ENCODE data around the gene OR10H3.
"Not testable (repeated sequence)": the region's sequence is repeated elsewhere in the genome, so short reads cannot be mapped to it uniquely, and the experiment has no call there.

The OR10H3 gene

DNA sequence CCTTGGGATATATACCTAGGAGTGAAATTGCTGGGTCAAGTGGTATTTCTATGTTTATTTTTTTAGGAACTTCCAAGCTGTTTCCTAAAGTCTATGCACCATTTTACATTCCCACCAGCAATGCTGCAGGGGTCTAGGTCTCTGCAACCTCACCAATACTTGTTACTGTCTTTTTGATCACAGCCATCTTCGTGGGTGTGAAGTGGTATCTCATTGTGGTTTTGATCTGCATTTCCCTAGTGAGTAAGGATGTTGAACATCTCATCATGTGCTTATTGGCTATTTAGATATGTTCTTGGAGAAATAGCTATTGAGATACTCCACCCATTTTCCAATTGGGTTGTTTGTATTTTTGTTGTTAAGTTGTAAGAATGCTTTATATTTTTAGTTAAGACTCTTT, 7.2 kb upstream of the OR10H3 start:
- H3K36me3 ChIP-seq (ENCODE audit: control insufficient read depth in 2 of 2, insufficient read depth in 2 of 2, low read length in 2 of 2): no peaks in the 10 kb centered on the region
- no peaks in the 10 kb centered on the region for H3K9me3 ChIP-seq (ENCODE audit: control insufficient read depth in 2 of 2, low read length in 2 of 2)
- H3K4me1 ChIP-seq (ENCODE audit: control insufficient read depth in 2 of 2, insufficient read depth in 2 of 2, low read length in 2 of 2): no peaks in the 10 kb centered on the region
- no peak overlapping the region for H3K27ac ChIP-seq (ENCODE audit: low read depth in 2 of 2, low read length in 2 of 2)
- H3K27me3 ChIP-seq (ENCODE audit: control insufficient read depth in 2 of 2, insufficient read depth in 2 of 2, low read length in 2 of 2): peaks cover 0 to 5% of the 10 kb centered on the region in 2 donors
- H3K9ac ChIP-seq (ENCODE audit: low read depth in 1 of 2, low read length in 2 of 2): no peak overlapping the region
- H3K4me3 ChIP-seq (ENCODE audit: low read length in 2 of 2): no peak overlapping the region

DNA sequence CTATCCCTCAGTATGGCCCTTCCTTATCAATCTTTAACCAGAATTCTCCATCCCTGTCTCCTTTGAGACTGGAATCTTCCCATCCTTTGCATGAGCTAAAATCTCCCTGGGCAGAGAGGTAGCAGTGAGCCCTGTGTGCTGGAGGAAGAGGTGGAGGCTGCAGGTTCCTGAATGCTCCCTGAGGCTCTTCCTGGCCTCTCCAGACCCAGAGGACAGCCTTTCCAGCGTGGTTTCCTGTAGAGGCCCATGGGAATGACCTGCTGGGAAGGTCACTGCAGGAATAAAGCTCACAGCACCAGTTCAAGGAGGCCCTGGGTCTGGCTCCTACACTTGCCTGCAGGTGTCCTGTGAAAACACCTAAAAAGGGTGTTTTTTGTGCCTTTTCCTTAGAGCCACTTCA, 5.4 kb upstream of the OR10H3 start:
- Histone ChIP-seq H3K4me3 (ENCODE audit: low read length in 2 of 2) (no peak overlapping the region), H3K36me3 (ENCODE audit: control insufficient read depth in 2 of 2, insufficient read depth in 2 of 2, low read length in 2 of 2) (no peaks in the 10 kb centered on the region), H3K27ac (ENCODE audit: low read depth in 2 of 2, low read length in 2 of 2) (no peak overlapping the region)

DNA sequence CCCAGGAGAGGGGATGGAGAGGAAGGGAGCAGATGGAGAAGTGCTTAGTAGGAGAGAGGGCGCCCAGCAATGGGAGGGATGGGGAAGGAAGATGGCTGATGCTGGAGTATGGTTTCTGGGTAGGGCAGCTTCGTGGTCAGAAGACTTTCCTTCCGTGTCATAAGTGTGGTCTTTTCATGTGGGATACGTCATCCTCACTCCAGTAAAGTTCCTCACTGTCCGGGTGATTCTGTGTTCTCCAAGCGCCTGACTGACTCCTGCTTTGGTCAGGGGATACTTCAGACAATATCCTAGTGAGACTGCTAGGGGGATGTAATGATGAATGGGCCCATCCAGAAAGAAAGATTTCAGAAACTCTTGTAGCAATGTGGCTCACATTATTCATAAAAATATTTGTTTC, 3.9 kb upstream of the OR10H3 start:
- H3K36me3 ChIP-seq (ENCODE audit: control insufficient read depth in 2 of 2, insufficient read depth in 2 of 2, low read length in 2 of 2): no peaks in the 10 kb centered on the region
- H3K9ac ChIP-seq (ENCODE audit: low read depth in 1 of 2, low read length in 2 of 2): no peak overlapping the region
- no peaks in the 10 kb centered on the region for H3K4me1 ChIP-seq (ENCODE audit: control insufficient read depth in 2 of 2, insufficient read depth in 2 of 2, low read length in 2 of 2)
- no peak overlapping the region for H3K27ac ChIP-seq (ENCODE audit: low read depth in 2 of 2, low read length in 2 of 2)
- H3K27me3 ChIP-seq (ENCODE audit: control insufficient read depth in 2 of 2, insufficient read depth in 2 of 2, low read length in 2 of 2): no peaks in the 10 kb centered on the region
- no peaks in the 10 kb centered on the region for H3K9me3 ChIP-seq (ENCODE audit: control insufficient read depth in 2 of 2, low read length in 2 of 2)
- no peak overlapping the region for H3K4me3 ChIP-seq (ENCODE audit: low read length in 2 of 2)

More for the DNA sequence above, 5.4 kb upstream of the OR10H3 start:
- no peaks in the 10 kb centered on the region for H3K4me1 ChIP-seq (ENCODE audit: control insufficient read depth in 2 of 2, insufficient read depth in 2 of 2, low read length in 2 of 2)
- no peaks in the 10 kb centered on the region for H3K9me3 ChIP-seq (ENCODE audit: control insufficient read depth in 2 of 2, low read length in 2 of 2)
- no peaks in the 10 kb centered on the region for H3K27me3 ChIP-seq (ENCODE audit: control insufficient read depth in 2 of 2, insufficient read depth in 2 of 2, low read length in 2 of 2)
- H3K9ac ChIP-seq (ENCODE audit: low read depth in 1 of 2, low read length in 2 of 2): no peak overlapping the region

DNA sequence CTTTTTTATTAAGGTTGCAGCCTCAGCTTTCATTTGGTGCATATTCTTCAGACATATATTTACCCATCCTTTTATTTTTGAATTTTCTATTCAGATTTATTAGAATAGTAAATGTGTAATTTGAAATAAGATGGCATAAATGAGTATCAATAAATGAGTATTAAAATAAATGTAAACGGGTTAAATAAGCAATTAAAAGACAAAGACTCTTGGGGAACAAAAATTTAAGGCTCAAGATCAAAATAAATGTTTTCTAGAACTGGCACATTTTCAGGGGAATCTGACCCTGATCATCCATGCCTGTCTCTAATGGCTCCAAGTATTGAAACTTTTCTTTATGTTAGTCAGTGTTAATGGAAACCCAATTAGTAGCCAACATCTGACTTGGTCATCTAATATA, 3.0 kb downstream of the OR10H3 start:
- no peak overlapping the region for H3K27ac ChIP-seq (ENCODE audit: low read depth in 2 of 2, low read length in 2 of 2)

DNA sequence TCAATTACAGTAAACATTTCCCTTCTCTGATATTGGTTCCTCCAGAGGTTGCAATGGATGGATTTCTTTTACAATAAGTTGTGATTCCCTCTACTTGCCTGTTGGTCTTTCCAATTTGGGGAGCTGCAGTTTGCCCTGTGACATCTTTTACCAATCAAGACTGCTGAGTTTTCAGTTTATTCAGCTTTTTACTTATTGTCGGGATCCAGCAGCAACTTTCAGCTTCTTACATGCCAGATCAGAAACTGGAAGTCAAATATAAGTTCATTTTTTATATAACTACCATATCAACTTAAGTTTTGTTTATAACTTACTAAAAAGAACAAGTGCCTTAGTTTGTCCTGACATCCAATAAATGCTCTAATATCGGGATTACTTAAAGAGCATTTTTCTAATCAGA, 10.5 kb downstream of the OR10H3 start:
- Histone ChIP-seq H3K9ac (ENCODE audit: low read depth in 1 of 2, low read length in 2 of 2) (no peak overlapping the region), H3K4me1 (ENCODE audit: control insufficient read depth in 2 of 2, insufficient read depth in 2 of 2, low read length in 2 of 2) (no peaks in the 10 kb centered on the region), H3K36me3 (ENCODE audit: control insufficient read depth in 2 of 2, insufficient read depth in 2 of 2, low read length in 2 of 2) (no peaks in the 10 kb centered on the region), H3K27ac (ENCODE audit: low read depth in 2 of 2, low read length in 2 of 2) (no peak overlapping the region), H3K4me3 (ENCODE audit: low read length in 2 of 2) (no peak overlapping the region), H3K27me3 (ENCODE audit: control insufficient read depth in 2 of 2, insufficient read depth in 2 of 2, low read length in 2 of 2) (peaks cover 5 to 16% of the 10 kb centered on the region in 2 donors), H3K9me3 (ENCODE audit: control insufficient read depth in 2 of 2, low read length in 2 of 2) (no peaks in the 10 kb centered on the region)

More for the DNA sequence above, 3.0 kb downstream of the OR10H3 start:
- H3K4me1 ChIP-seq (ENCODE audit: control insufficient read depth in 2 of 2, insufficient read depth in 2 of 2, low read length in 2 of 2): no peaks in the 10 kb centered on the region
- no peak overlapping the region for H3K9ac ChIP-seq (ENCODE audit: low read depth in 1 of 2, low read length in 2 of 2)
- H3K36me3 ChIP-seq (ENCODE audit: control insufficient read depth in 2 of 2, insufficient read depth in 2 of 2, low read length in 2 of 2): no peaks in the 10 kb centered on the region
- H3K4me3 ChIP-seq (ENCODE audit: low read length in 2 of 2): no peak overlapping the region
- peaks cover 0 to 5% of the 10 kb centered on the region in 2 donors for H3K9me3 ChIP-seq (ENCODE audit: control insufficient read depth in 2 of 2, low read length in 2 of 2)
- no peaks in the 10 kb centered on the region for H3K27me3 ChIP-seq (ENCODE audit: control insufficient read depth in 2 of 2, insufficient read depth in 2 of 2, low read length in 2 of 2)

DNA sequence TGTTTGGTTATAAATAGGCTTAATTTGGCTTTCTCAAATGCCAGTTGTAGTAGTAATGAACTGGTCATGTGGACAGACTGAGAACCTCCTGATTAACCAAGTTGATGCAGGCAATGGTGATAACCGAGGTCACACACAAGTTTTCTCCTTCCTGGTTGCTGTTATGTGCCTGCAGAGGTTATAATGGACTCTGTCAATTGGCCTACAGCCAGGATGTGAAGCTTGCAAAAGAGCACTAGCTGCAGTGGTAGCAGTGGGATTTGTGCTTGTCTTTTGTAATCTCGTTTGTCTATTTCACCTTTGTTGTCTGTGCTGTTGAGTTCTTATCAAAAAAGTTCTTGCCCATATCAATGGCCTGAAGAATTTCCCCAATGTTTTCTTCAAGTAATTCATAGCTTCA, 20.6 kb downstream of the OR10H3 start:
- Histone ChIP-seq H3K9ac (ENCODE audit: low read depth in 1 of 2, low read length in 2 of 2) (no peak overlapping the region), H3K36me3 (ENCODE audit: control insufficient read depth in 2 of 2, insufficient read depth in 2 of 2, low read length in 2 of 2) (no peaks in the 10 kb centered on the region), H3K4me1 (ENCODE audit: control insufficient read depth in 2 of 2, insufficient read depth in 2 of 2, low read length in 2 of 2) (no peaks in the 10 kb centered on the region), H3K9me3 (ENCODE audit: control insufficient read depth in 2 of 2, low read length in 2 of 2) (no peaks in the 10 kb centered on the region), H3K4me3 (ENCODE audit: low read length in 2 of 2) (no peak overlapping the region), H3K27me3 (ENCODE audit: control insufficient read depth in 2 of 2, insufficient read depth in 2 of 2, low read length in 2 of 2) (peaks cover 0 to 13% of the 10 kb centered on the region in 2 donors), H3K27ac (ENCODE audit: low read depth in 2 of 2, low read length in 2 of 2) (no peak overlapping the region)

DNA sequence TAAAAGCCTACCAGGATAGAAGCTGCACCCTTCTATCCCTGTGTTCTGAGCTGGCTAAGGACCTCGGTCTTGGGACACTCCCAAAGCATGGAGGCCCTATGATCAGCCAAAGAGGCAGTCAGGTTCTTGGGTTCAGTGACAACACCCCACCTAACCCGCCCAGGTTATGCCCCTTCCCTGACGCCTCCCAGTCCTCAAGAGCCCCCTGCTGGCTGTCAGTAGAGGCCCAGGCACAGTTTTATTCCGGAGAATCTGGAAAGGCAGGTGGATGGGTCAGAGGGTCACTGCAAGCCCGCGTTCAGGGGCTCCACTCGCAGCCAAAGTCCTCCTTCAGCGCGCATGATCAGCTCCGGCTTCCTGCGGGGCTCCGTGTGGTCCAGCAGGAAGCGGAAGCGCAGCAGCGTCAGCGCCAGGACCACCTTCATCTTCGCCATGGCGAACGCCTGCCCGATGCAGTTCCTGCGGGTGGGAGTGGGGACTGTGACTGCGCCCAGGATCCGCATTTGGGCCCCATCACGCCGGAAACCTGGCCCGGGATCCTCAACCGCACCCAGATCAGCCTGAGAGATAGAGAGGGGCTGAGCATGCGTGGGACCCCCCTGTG, 22.3 kb downstream of the OR10H3 start:
- Histone ChIP-seq H3K9me3 (ENCODE audit: control insufficient read depth in 2 of 2, low read length in 2 of 2) (no peaks in the 10 kb centered on the region), H3K4me3 (ENCODE audit: low read length in 2 of 2) (no peak overlapping the region), H3K27me3 (ENCODE audit: control insufficient read depth in 2 of 2, insufficient read depth in 2 of 2, low read length in 2 of 2) (peaks cover 0 to 12% of the 10 kb centered on the region in 2 donors), H3K4me1 (ENCODE audit: control insufficient read depth in 2 of 2, insufficient read depth in 2 of 2, low read length in 2 of 2) (no peaks in the 10 kb centered on the region), H3K36me3 (ENCODE audit: control insufficient read depth in 2 of 2, insufficient read depth in 2 of 2, low read length in 2 of 2) (no peaks in the 10 kb centered on the region), H3K27ac (ENCODE audit: low read depth in 2 of 2, low read length in 2 of 2) (no peak overlapping the region), H3K9ac (ENCODE audit: low read depth in 1 of 2, low read length in 2 of 2) (no peak overlapping the region)

DNA sequence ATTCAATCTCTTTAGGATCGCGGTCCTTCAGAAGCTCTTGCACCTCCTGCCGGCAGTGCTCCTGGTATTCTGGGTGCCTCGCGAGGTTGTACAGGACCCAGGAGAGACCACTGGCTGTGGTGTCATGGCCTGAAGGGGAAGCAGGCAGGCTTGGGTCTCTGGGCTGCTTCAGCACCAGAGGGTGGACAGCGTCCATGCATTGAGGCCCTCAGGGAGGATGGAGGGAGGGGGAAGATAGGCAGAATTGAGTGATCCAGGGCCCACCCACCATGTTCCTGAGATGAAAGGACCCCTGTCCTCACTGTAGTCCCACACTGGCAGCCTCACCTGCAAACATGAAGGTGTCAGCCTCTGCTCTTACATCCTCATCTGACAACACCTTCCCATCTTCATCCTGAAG, 31.8 kb downstream of the OR10H3 start:
- H3K27me3 ChIP-seq (ENCODE audit: control insufficient read depth in 2 of 2, insufficient read depth in 2 of 2, low read length in 2 of 2): no peaks in the 10 kb centered on the region
- H3K4me1 ChIP-seq (ENCODE audit: control insufficient read depth in 2 of 2, insufficient read depth in 2 of 2, low read length in 2 of 2): no peaks in the 10 kb centered on the region
- no peak overlapping the region for H3K27ac ChIP-seq (ENCODE audit: low read depth in 2 of 2, low read length in 2 of 2)
- no peaks in the 10 kb centered on the region for H3K36me3 ChIP-seq (ENCODE audit: control insufficient read depth in 2 of 2, insufficient read depth in 2 of 2, low read length in 2 of 2)
- no peaks in the 10 kb centered on the region for H3K9me3 ChIP-seq (ENCODE audit: control insufficient read depth in 2 of 2, low read length in 2 of 2)
- H3K9ac ChIP-seq (ENCODE audit: low read depth in 1 of 2, low read length in 2 of 2): no peak overlapping the region
- H3K4me3 ChIP-seq (ENCODE audit: low read length in 2 of 2): no peak overlapping the region

DNA sequence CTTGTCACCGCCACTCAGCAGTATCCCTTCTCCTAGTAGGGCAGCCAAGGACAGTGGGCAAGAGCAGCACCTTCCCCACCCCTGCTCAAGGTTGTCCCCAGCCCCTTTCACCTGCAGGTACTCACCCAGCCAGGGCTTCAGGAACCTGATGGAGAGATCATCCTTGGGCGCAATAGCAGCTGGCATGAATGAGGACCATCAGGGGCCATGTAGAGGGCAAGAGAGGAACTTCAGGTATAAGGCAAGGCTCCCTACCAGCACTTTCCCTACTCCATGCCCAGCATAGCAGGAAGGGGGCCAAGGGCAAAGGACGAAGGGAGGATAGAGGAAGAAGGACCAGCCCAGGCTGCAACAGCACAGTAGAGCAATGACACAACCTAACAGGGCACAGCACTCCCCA, 36.4 kb downstream of the OR10H3 start:
- not testable (repeated sequence) for H3K27me3 ChIP-seq (ENCODE audit: control insufficient read depth in 2 of 2, insufficient read depth in 2 of 2, low read length in 2 of 2); H3K27ac ChIP-seq (ENCODE audit: low read depth in 2 of 2, low read length in 2 of 2); H3K36me3 ChIP-seq (ENCODE audit: control insufficient read depth in 2 of 2, insufficient read depth in 2 of 2, low read length in 2 of 2)

DNA sequence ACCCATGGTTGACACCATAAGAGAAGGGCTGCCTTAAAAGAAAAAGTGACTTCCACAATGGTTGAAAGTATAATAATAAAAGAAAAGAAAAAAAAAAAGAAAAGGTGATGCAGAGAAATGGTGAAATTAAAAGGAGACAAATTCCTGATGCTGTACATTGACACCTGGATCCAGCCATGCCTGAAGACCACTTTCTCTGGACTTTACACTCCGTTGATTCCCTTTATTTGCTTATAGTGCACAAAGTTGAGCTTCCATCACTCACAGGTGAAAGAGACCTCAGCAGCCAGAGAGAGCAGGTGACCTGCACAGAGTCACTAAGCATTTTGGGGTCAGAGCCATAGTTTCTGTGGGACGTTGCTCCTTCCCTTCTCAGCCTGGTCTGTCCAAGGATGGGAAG, 37.5 kb downstream of the OR10H3 start:
- no peaks in the 10 kb centered on the region for H3K9me3 ChIP-seq (ENCODE audit: control insufficient read depth in 2 of 2, low read length in 2 of 2)
- H3K27ac ChIP-seq (ENCODE audit: low read depth in 2 of 2, low read length in 2 of 2): no peak overlapping the region
- H3K4me3 ChIP-seq (ENCODE audit: low read length in 2 of 2): no peak overlapping the region
- no peaks in the 10 kb centered on the region for H3K27me3 ChIP-seq (ENCODE audit: control insufficient read depth in 2 of 2, insufficient read depth in 2 of 2, low read length in 2 of 2)
- H3K9ac ChIP-seq (ENCODE audit: low read depth in 1 of 2, low read length in 2 of 2): no peak overlapping the region
- peaks cover 0 to 4% of the 10 kb centered on the region in 2 donors for H3K4me1 ChIP-seq (ENCODE audit: control insufficient read depth in 2 of 2, insufficient read depth in 2 of 2, low read length in 2 of 2)
- H3K36me3 ChIP-seq (ENCODE audit: control insufficient read depth in 2 of 2, insufficient read depth in 2 of 2, low read length in 2 of 2): no peaks in the 10 kb centered on the region

More for the DNA sequence above, 36.4 kb downstream of the OR10H3 start:
- not testable (repeated sequence) for H3K4me3 ChIP-seq (ENCODE audit: low read length in 2 of 2); H3K4me1 ChIP-seq (ENCODE audit: control insufficient read depth in 2 of 2, insufficient read depth in 2 of 2, low read length in 2 of 2); H3K9me3 ChIP-seq (ENCODE audit: control insufficient read depth in 2 of 2, low read length in 2 of 2); H3K9ac ChIP-seq (ENCODE audit: low read depth in 1 of 2, low read length in 2 of 2)

DNA sequence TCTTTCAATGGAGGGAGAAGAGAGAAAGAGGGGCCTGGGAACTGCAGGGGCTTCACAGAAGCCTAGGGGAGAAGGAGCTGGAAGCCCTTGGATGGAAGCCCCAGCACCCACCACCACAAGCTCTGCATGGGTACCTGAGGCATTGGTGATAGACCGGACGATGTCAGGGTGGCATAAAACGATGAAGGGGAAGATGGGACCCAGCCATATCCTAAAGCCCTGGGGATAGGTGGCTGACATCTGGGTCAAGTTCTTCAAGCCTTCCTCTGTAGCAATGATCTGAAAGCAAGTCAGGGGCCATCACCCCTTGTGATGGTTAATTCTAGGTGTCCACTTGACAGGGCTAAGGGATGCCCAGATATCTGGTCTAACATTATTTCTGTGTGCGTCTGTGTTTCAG, 38.5 kb downstream of the OR10H3 start:
- no peaks in the 10 kb centered on the region for H3K9me3 ChIP-seq (ENCODE audit: control insufficient read depth in 2 of 2, low read length in 2 of 2)
- peaks cover 0 to 4% of the 10 kb centered on the region in 2 donors for H3K4me1 ChIP-seq (ENCODE audit: control insufficient read depth in 2 of 2, insufficient read depth in 2 of 2, low read length in 2 of 2)
- H3K27me3 ChIP-seq (ENCODE audit: control insufficient read depth in 2 of 2, insufficient read depth in 2 of 2, low read length in 2 of 2): no peaks in the 10 kb centered on the region
- no peak overlapping the region for H3K4me3 ChIP-seq (ENCODE audit: low read length in 2 of 2)
- no peaks in the 10 kb centered on the region for H3K36me3 ChIP-seq (ENCODE audit: control insufficient read depth in 2 of 2, insufficient read depth in 2 of 2, low read length in 2 of 2)
- no peak overlapping the region for H3K9ac ChIP-seq (ENCODE audit: low read depth in 1 of 2, low read length in 2 of 2)
- H3K27ac ChIP-seq (ENCODE audit: low read depth in 2 of 2, low read length in 2 of 2): no peak overlapping the region

All from mucosa of rectum (tissue), 2 donors.